ENCODE measurements around the gene SNCAIP.
"Not testable (repeated sequence)": the region's sequence is repeated elsewhere in the genome, so short reads cannot be mapped to it uniquely, and the experiment has no call there.

SNCAIP gene

GRCh38 chr5:122358372-122358979 lies 46.4 kb downstream of the SNCAIP start:
- DNase-seq (ENCODE audit: low spot score) = no peak

DNA sequence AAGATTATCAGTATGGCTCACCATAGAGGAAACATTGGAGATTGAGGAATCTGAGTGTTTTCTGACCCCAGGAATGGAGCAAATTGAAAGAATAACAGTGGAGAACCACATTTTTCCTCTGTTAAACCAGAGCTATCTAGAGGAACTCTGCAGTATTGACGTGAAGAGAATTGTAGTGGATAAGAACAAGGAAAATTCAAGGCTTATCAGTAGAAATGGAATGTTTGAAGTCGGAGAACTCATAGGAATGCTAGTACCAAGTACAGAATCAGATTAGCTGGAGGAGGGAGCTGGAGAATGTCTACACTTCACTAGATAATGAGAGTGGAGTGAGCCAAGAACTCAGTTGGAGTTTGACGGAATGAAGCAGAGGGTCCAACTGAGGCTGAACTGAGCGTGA lies 50.3 kb downstream of the SNCAIP start:
- no peak for DNase-seq (ENCODE audit: low spot score)

DNA sequence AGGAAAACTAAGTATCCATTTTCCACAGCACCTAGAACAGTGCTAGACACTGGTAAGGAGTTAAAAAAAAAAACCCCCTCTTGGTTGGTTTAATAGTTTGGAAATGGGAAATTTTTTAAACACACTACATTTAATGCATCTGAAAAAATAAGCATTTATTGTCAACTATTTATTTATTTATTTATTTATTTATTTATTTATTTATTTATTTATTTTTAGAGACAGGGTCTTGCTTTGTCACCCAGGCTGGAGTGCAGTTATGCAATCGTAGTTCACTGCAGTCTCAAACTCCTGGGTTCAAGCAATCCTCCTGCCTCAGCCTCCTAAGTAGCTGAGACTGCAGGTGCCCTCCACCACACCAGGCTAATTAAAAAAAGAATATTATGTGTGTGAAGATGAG lies 51.6 kb downstream of the SNCAIP start:
- DNase-seq (ENCODE audit: low spot score) = no peak

DNA sequence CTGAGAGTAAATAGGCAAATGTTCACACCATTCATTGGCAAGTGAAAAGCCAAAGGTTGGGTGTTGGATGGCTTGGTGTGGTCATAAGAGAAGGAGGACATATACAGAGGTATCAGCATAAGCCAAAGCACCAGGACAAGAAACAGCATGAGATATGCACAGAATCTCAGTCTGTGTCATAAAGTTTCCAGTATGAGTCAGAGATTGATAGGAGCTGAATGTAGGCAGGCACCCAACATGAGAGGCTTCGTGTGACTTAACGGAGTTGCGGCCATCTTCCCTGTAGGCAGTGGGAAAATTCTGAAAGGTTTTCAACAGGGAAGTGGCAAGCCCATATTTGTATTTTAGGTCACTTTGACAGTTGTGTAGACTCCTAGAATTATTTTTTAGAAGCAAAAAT lies 54.5 kb downstream of the SNCAIP start:
- no peak for DNase-seq (ENCODE audit: low spot score)

DNA sequence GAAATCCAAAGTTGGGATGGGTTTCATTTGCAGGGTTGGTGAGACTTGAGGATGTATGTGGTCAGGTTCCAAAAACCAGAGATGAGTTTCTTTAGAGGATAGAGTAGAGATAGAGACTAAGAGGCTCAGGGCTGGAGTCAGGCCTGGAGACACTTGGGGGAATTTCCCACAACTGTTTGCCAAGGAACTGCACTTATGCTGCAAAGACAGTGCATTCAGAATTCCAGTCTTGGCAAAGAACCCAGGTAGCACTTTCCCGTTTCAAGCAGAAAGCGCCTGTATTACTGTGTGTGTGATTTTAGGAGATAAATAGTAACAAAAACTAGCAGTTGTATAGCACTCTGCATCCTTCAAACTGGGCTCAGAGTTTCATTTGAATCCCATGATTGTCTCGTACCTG lies 55.4 kb downstream of the SNCAIP start:
- DNase-seq (ENCODE audit: low spot score) = no peak

GRCh38 chr5:122368510-122369251 lies 56.6 kb downstream of the SNCAIP start:
- no peak for DNase-seq (ENCODE audit: low spot score)

- no peak for DNase-seq (ENCODE audit: low spot score)
Measured at GRCh38 chr5:122369253-122369815, 57.3 kb downstream of the SNCAIP start.

DNA sequence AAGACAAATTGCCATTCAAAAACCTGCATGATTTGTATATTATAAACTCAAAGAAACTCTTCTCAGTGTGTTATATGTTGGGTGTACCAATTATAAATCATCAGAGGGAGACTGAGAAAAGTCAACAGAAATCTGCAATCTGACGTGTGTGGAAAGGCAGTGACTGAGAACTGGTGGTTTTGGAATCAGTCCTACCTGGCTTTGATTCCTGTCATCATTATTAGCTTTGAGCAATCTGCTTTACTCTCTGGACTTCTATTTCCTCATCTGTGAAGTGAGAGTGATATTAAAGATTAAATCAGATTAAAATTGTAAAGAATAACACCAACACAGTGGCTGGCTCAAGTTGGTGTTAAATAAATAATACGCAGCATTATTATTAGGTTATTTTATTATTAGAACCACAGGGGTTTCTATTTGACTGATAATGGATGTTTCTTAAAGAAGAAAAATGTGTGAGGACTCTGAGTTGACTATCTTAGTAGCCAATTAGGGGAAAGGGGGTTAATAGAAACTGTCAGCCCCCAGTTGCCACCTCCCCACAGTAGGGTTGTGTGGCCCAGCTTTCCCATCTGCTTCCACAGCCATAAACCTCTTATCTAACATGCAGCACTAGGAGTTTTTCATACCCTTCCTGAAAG lies 59.6 kb downstream of the SNCAIP start:
- no peak for DNase-seq (ENCODE audit: low spot score)

DNA sequence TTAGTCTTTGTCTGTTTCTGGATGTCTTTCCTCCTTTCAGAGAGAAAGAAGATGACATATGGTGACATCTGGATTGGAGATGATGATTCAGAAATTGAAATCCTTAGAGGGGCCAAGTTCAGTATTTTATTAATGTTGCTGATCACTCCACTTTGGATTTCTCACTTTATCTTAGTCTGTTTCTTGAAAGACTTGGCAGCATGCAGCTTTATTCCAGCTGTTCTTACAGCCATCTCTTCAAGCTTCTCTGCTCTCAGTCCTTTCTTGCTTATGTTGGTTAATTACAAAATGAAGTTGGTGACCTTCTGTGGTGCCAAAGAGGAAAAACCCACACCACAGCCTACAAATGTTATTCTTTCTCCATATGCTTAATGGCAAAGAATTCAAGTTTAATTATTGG lies 62.1 kb downstream of the SNCAIP start:
- DNase-seq (ENCODE audit: low spot score) = no peak

DNA sequence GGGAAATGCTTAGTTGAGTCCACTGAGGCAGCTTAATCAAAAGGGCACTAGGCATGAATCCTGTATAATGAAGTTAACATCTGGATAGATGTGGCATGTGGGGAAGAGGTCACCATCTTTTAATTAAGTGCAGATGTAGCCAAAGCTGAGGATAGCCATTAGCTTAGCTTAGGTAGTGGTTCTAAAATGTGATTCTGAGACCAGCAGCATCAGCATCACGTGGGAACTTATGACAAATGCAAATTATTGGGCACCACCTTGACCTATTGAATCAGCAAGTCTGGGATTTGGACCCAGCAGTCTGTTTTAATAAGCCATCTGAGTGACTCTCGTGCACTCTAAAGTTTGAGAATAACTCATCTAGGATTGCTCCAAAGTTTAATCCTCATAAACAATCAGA lies 63.8 kb downstream of the SNCAIP start:
- DNase-seq (ENCODE audit: low spot score) = no peak

- no peak for DNase-seq (ENCODE audit: low spot score)
Measured at GRCh38 chr5:122376250-122376649, 64.2 kb downstream of the SNCAIP start.

DNA sequence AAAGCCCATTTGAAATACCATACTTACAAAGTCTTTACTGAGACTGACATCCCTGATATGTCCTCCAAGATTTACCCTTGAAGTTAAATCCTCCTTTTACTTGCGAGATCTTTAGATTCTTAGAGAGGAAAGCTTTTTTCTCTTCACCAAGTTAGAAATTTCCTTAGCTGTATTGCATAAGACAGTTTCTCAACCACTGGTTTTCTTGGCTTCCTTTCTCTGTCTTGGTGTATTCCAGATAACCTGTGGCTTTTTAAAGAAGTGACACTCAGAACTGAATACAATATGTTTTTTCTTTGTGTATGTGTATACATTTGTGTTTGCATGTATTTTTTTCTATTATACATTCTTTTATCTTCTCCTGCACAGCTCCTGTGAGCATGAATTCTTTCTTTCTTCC lies 65.0 kb downstream of the SNCAIP start:
- DNase-seq (ENCODE audit: low spot score) = no peak

DNA sequence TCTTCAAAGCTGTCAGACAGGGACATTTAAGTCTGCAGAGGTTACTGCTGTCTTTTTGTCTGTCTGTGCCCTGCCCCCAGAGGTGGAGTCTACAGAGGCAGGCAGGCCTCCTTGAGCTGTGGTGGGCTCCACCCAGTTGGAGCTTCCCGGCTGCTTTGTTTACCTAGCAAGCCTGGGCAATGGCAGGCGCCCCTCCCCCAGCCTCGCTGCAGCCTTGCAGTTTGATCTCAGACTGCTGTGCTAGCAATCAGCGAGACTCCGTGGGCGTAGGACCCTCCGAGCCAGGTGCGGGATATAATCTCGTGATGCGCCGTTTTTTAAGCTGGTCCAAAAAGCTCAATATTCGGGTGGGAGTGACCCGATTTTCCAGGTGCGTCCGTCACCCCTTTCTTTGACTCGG lies 70.9 kb downstream of the SNCAIP start:
- not testable (repeated sequence) for DNase-seq (ENCODE audit: low spot score)

- no peak for DNase-seq (ENCODE audit: low spot score)
Measured at GRCh38 chr5:122384739-122385235, 72.8 kb downstream of the SNCAIP start.

DNA sequence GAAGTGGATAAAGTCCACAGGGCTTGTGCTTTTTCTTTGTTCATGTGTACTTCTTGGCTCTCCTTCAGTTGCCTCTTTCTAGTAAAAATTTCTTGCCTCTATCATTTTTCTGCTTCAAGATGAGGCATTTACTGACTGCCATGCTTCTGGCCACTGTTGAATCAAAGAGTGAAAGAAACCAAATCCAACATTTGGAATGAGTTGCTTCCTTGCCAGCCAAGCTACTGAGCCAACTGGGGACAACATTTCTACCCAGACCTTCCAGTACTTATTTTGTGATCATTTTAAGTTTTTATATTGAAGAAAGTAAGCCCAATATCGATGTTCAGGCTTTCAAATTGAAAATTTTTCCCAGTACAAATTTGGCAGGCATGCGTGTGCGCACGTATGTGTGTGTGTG lies 73.2 kb downstream of the SNCAIP start:
- no peak for DNase-seq (ENCODE audit: low spot score)

DNA sequence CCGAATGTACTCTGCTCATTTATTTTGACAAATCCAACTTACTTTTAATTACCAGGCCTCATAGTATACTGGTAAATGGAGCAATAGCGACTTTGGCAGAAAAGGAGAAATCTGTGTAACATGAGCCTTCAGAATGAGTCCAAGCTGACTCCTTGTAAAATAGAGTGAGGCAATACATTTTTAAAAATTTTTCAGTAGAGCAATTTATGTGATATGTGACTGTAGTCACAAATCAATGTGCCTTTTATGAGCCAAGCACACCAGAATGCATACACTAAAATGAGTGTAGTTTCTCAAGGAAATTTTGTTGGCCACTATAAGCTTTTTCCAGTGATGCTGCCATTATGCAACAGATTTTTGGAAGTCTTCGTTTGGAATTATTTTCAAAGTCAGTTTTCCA lies 73.8 kb downstream of the SNCAIP start:
- DNase-seq (ENCODE audit: low spot score) = no peak

DNA sequence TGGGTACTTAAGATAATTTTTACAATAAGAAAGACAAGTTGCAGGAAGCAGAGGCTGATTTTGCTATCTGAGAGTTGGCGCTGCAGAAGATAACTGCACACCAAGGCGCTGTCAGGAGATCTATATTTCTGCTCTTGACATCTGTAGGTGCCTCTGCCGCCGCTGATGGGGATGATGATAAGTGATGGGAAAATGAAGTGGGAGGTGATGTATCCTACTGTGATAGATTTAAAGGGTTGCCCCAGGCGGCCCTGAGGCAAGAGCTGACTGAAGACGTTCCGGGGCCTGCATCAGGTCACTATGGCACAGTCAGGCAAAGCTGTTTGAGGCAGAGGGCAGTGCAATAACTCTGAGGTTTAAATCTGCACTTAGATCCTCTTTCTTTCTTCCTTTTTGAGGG lies 78.1 kb downstream of the SNCAIP start:
- no peak for DNase-seq (ENCODE audit: low spot score)

DNA sequence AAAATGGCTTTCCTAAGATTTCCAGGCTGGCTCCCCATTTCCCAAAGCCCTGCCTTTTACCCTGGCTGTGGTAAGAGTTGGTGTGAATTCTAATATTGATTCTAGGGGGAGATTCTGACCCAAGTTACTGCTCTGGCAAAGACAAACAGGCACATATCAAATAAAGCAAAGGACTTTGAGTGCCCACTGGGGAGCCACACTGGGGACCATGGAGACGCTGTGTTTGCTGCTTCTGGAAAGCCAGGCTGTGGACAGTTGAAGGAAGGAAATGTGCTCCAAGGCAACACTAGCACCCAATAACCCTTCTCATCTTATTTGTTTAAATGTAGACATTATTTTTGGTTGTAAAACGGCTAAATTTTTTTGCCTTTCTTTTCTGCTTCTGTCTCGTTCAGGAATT lies 78.7 kb downstream of the SNCAIP start:
- DNase-seq (ENCODE audit: low spot score) = no peak

DNA sequence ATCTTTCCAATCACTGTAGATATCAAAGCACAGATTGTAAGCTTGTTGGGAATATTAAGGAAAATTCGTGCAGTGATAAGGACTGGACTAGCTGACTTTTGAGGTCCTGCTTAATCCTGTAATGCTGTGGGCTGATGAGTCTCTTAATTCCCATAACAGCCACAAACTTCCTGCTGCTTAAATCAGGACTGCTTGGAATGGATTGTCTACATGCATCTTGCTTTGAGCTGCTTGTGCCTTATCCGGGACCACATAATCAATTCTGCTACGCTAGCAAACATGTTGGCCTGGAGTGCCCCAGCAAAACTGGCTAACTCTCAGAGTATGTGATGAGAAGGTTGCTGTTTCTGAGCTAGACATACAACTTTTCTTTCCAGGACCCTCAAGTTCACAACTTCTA lies 79.6 kb downstream of the SNCAIP start:
- no peak for DNase-seq (ENCODE audit: low spot score)

DNA sequence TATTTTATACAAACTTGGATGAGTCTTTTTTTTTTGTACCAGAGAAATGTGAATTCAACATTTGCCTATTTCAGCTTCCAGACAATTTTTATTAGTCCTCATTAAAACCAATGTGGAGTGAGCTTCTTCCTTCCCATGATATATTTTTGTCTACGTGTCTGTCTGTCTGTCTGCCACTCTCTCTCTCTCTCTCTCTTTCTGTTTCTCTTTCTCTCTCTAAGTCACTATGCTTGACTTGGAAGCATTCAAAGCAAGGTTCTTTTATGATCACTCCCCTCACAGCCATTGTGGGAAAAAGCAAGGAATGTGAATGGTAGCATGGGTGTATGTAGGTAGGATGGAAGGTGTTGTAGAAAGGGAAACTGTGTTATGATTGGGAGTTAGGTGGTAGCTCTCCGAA lies 80.2 kb downstream of the SNCAIP start:
- no peak for DNase-seq (ENCODE audit: low spot score)

- no peak for DNase-seq (ENCODE audit: low spot score)
Measured at GRCh38 chr5:122392824-122393223, 80.8 kb downstream of the SNCAIP start.

DNA sequence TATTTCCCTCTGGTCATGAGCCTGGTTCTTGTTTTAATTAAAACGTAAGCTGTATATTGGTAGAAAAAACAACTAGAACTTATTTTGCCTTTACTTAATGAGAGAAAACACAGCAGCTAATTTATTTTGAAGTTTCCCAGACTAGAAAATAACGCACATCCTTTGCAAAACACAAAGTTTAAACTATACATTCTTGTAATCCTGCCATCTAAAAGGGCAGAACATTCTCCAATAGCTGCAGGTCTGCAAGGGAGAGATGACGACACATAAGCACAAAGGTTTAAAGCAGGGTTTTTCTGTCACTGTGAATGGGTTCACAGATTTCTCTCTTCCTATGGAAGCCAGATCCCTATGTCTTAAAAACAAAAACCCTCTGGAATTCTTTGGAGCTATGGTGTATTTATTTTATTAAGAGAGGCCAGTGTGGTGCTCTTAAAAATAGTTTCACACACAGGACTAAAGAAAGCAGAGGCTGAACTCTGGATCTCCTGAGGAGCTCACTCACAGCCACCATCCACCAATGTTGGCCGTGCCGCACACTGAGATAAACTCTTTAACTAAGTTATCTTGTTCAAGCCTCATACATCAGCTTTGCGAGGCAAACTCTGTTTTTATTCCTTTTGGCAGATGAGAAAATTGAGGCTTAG lies 82.4 kb downstream of the SNCAIP start:
- DNase-seq (ENCODE audit: low spot score) = no peak

DNA sequence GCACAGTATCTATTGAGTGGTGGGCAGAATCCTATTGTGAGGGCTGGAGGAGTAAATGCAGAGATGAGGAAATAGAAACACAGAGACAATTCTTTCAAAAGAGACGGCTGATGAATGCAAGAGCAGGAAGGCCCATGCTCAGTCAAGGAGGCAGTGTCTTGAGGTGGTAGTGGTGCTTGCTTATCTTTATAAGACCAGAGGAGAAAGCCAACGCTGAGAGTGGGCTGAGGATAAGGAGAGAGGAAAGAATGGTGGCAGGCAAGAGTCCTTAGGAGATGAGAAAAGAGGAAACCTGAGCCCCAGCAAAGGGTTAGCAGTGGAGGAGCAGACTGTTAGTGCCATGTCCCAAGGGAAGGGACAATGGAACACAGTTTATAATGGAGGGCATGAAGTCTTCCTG lies 86.0 kb downstream of the SNCAIP start:
- DNase-seq (ENCODE audit: low spot score) = no peak
